GM12873 (cell line): ENCODE measurements around the gene RHEX.

Experiments
- TF ChIP-seq, protein P1 (sequence below): IDR thresholded peaks from 2 replicates; pipeline ENCODE4 v1.5.1; 2012; ENCODE audit warnings: low read depth, mild to moderate bottlenecking, moderate library complexity, low read length, control low read depth; ENCODE audit not compliant: insufficient read depth; ENCODE audit errors: missing control alignments

RHEX gene

DNA sequence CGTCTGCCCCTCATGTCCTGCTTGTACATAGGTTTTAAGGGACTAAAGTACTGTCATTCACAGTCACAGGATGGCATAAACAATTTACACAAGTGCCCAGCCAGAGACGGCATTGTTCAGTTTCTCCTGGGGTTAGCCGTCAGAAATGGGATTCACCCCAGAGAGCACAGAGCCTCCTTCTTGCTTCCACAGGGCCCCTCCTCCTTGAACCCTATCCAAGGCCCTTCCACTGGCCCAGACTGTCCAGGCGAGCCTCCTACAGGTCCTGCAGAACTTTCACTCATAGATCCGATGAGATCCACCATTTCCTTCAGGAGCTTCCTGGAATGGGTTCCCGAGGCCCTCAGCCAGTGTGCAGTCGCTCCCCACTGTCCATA lies 54.2 kb downstream of the RHEX start:
- TF ChIP-seq, protein P1, sequence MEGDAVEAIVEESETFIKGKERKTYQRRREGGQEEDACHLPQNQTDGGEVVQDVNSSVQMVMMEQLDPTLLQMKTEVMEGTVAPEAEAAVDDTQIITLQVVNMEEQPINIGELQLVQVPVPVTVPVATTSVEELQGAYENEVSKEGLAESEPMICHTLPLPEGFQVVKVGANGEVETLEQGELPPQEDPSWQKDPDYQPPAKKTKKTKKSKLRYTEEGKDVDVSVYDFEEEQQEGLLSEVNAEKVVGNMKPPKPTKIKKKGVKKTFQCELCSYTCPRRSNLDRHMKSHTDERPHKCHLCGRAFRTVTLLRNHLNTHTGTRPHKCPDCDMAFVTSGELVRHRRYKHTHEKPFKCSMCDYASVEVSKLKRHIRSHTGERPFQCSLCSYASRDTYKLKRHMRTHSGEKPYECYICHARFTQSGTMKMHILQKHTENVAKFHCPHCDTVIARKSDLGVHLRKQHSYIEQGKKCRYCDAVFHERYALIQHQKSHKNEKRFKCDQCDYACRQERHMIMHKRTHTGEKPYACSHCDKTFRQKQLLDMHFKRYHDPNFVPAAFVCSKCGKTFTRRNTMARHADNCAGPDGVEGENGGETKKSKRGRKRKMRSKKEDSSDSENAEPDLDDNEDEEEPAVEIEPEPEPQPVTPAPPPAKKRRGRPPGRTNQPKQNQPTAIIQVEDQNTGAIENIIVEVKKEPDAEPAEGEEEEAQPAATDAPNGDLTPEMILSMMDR: no peak

DNA sequence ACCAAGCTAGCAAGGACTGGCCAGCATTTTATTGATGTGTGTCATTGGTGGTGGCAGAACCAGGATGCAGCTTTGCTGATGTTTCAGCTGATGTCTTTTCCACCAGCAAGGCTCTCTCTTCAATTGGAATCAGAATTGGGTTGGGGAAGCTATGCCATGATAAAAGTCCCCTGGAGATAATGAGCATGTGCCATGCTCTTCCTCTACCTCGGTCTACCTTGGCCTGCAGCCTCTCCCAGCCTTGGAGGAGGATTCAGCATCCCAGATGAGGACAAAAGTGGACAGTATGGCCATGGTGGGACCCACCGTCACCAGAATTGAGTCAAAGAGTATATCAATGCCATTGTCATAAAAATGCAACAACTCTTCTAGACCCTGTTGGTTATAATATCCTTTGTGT lies 55.7 kb downstream of the RHEX start:
- TF ChIP-seq, protein P1: no peak

DNA sequence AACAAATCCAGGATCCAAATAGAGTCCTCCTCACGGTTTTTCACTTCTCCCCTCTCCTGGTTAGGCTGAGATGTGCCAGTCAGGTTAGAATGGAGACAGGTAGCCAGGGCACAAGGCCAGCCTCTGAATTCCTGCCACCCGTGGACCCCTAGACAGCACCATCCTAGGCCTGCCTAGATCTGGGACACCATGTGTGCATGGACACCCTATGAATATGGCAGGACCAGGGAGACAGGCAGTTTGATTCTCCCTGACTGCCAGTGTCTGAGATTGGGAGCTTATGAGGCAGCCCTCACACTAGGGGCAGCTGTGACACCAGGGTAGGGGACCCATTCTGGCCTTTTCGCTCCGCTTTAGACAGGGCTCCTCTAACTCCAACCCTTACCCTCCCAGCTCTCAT lies 56.7 kb downstream of the RHEX start:
- TF ChIP-seq, protein P1: no peak

DNA sequence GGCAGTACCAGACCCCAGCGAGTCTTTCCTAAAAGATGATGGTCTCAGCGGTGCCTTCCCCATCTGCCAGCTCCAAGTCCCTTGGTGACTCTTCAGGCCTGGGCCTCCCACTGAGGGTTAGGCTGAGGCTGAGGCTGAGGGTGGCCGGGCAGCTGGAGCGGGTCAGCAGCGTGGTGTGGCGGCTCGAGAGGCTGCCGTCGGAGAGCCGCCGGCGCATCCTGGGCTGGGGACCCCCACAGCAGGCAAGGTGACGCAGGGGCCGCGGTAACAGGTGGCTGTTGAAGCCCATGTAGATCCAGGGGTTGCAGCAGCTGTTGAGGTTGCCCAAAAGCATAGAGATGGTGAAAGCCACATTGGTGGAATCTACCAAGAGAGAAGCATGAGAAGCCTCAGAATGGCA lies 57.2 kb downstream of the RHEX start:
- TF ChIP-seq, protein P1: no peak

DNA sequence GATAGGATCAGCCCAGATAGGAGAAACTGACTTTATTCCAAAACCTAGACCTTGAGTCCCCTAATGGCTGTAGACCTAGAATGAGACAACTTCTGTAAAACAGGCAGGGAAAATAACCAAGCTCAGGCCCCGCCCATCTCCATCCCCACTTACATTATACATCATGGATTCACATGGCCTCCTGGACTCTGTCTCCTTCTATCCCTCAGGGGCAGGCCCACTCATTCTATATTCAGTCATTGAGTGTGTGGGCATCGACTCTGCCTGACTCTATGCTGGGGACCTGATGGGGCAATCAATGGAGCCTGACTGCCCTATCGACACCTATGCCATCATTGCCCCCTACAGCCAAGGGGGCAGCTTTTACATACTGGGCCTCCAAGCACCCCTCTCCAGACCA lies 57.8 kb downstream of the RHEX start:
- TF ChIP-seq, protein P1: no peak

DNA sequence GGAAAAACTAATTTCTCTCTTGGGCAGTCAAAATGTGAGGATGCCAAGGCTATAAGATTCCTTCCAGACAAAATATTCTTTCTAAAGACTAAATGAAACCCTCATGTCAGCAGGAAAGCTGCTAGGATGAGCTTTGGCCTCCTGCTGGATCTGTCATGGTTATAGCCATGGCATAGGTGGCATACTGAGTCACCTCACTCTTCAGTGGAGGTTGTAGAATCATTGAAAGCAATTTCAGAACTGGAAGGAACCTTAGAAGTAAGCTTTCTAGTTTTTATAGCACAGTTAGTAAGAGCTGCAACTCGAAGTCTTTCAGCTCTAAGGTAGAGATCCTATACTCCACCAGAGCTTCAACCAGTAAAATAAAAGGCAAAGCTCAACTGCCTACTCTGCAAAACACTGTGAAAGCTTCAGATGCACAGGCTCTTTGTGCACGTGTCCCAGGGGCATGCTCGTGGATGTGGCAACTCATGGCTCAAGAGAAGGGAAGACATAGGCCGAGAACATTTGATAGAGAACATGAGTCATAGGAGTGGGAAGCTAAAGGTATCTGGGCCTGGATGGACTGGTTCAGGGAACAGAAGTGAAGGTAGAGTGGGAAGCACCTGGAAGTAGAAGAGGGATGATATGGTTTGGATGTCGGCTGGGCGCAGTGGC lies 58.4 kb downstream of the RHEX start:
- TF ChIP-seq, protein P1: no peak

DNA sequence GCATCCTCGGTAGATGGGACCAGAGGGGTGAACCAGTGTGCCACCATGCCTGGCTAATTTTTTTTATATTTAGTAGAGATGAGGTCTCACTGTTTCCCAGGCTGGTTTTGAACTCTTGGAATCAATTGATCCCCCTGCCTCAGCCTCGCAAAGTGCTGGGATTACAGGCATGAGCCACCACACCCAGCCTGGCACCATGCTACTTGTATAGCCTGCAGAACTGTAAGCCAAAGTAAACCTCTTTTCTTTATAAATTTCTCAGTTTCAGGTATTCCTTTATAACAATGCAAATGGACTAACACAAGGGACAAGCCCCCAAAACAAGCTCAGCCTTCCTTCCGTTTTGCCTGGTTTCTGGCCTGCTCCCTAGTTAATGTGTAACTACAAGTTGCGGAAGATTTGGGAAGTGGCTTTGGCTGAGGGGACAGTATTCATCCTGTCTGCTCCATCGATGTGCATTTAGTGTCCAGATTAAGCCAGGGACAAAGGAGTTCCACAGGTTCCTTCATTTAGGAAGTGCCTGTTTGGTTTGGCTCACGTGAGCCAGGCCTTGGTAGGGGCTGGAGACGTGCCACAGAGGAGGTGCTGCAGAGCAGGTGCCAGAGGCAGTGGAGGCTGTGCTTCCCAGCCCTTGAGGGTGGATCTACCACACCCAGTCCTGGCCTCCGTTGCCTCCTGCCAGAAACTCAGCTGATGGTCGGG lies 59.8 kb downstream of the RHEX start:
- TF ChIP-seq, protein P1: no peak
